ENCODE measurements around the gene FAM118A.
"Not testable (repeated sequence)": the region's sequence is repeated elsewhere in the genome, so short reads cannot be mapped to it uniquely, and the experiment has no call there.

FAM118A gene

DNA sequence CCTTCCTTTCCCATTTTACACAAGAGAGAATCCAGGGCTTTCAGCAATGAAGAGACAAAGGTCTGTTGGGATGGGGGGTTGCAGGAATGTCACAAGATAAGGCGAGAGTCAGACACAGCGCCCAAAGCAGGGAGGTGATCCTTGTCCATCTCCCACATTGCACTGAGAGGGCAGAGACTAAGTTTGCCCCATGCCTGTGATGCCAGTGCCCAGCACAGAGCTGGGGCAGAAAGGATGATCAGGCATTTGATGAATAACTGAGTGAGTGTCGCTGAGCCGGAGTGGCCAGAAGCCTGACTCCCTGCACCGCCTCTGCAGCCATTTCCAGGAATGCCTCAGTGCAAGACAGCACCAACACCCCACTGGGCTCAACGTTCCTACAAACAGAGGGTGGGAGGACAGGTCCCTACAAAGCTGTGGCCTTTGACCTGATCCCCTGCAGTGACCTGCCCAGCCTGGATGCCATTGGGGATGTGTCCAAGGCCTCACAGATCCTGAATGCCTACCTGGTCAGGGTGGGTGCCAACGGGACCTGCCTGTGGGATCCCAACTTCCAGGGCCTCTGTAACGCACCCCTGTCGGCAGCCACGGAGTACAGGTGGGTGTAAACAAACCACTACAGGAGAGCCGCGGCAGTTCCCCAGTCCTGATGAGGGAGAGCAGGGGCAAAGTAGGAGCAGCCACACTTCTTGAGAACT is 22.7 kb upstream of the FAM118A start:
- Histone ChIP-seq H3K4me1 (ENCODE audit: control insufficient read depth, insufficient read depth, low read length) (peaks cover 16% of the 10 kb centered on the region), H3K9me3 (ENCODE audit: control insufficient read depth, low read length) (no peaks in the 10 kb centered on the region), H3K36me3 (ENCODE audit: control insufficient read depth, insufficient read depth, low read length) (no peaks in the 10 kb centered on the region), H3K9ac (ENCODE audit: low read length) (no peak overlapping the region), H3K4me3 (ENCODE audit: low read length) (no peak overlapping the region), H3K27me3 (ENCODE audit: control insufficient read depth, insufficient read depth, low read length) (peaks cover 8% of the 10 kb centered on the region)

DNA sequence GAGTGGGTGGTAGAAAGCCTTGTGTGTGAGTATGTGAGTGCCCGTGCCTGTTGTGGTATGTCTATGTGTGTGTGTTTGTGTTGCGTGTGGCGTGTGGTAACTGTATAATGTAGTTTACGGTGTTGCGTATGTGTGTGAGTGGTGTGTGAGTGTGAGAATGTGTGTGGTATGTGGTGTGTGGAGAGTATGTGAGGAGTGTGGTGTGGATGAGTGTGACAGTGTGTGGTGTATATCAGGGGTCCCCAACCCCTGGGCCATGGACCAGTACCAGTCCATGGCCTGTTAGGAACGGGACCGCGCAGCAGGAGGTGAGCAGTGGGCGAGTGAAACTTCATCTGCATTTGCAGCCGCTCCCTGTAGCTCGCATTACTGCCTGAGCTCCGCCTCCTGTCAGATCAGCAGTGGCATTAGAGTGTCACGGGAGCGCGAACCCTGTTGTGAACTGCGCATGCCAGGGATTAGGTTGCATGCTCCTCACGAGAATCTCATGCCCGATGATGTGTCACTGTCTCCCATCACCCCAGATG is 19.3 kb upstream of the FAM118A start:
- Histone ChIP-seq H3K4me1 (ENCODE audit: control insufficient read depth, insufficient read depth, low read length) (peaks cover 6% of the 10 kb centered on the region), H3K36me3 (ENCODE audit: control insufficient read depth, insufficient read depth, low read length) (no peaks in the 10 kb centered on the region), H3K27me3 (ENCODE audit: control insufficient read depth, insufficient read depth, low read length) (peaks cover 3% of the 10 kb centered on the region), H3K4me3 (ENCODE audit: low read length) (no peak overlapping the region), H3K9ac (ENCODE audit: low read length) (no peak overlapping the region), H3K9me3 (ENCODE audit: control insufficient read depth, low read length) (no peaks in the 10 kb centered on the region)

DNA sequence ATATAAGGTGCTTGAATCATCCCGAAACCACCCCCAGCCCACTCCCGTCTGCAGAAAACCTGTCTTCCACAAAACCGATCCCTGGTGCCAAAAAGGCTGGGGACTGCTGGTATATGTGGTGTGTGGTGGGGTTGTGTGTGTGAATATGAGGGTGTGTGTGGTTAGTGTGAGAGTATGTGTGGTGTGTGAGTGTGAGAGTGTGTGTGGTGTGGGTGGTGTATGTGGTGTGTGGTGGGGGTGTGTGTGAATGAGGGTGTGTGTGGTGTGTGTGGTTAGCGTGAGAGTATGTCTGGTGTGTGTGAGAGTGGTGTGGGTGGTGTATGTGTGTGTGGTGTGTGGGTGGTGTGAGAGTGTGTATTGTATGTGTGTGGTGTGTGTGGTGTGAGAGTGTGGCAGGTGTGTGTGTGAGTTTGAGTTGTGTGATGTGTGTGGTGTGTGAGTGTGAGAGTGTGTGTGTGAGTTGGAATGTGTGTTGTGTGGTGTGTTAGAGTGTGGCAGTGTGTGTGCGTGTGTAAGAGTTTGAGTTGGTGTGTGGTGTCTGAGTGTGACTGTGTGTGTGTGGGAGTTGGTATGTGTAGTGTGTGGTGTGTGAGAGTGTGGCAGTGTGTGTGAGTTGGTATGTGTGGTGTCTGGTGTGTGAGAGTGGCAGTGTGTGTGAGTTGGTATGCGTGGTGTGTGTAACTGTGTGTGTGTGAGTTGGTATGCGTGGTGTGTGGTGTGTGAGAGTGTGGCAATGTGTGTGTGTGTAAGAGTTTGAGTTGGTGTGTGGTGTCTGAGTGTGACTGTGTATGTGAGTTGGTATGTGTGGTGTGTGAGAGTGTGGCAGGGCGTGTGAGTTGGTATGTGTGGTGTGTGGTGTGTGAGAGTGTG is 18.4 kb upstream of the FAM118A start:
- H3K4me3 ChIP-seq (ENCODE audit: low read length) = no peak overlapping the region
- peaks cover 6% of the 10 kb centered on the region for H3K4me1 ChIP-seq (ENCODE audit: control insufficient read depth, insufficient read depth, low read length)

DNA sequence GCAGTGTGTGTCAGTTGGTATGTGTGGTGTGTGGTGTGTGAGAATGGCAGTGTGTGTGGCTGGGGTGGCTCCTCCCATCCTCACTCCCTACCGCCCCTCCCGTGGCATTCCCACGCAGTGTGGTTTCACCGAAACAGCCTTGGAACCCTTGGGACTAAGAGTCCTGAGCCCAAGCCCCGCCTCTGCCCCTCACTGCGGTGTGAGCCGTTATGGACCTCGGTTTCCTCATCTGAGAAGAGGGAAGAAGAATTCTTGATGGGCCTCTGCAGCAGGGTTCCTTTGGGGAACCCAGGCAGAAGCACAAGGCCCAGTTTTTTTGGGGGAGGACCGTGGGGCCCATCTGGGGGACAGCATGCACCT is 17.8 kb upstream of the FAM118A start:
- Histone ChIP-seq H3K36me3 (ENCODE audit: control insufficient read depth, insufficient read depth, low read length) (no peaks in the 10 kb centered on the region), H3K9ac (ENCODE audit: low read length) (no peak overlapping the region), H3K4me3 (ENCODE audit: low read length) (no peak overlapping the region), H3K4me1 (ENCODE audit: control insufficient read depth, insufficient read depth, low read length) (peaks cover 6% of the 10 kb centered on the region), H3K9me3 (ENCODE audit: control insufficient read depth, low read length) (no peaks in the 10 kb centered on the region), H3K27me3 (ENCODE audit: control insufficient read depth, insufficient read depth, low read length) (no peaks in the 10 kb centered on the region)

More for the DNA sequence above, 18.4 kb upstream of the FAM118A start:
- H3K27me3 ChIP-seq (ENCODE audit: control insufficient read depth, insufficient read depth, low read length) = no peaks in the 10 kb centered on the region
- no peaks in the 10 kb centered on the region for H3K9me3 ChIP-seq (ENCODE audit: control insufficient read depth, low read length)
- H3K9ac ChIP-seq (ENCODE audit: low read length) = no peak overlapping the region
- H3K36me3 ChIP-seq (ENCODE audit: control insufficient read depth, insufficient read depth, low read length) = no peaks in the 10 kb centered on the region

DNA sequence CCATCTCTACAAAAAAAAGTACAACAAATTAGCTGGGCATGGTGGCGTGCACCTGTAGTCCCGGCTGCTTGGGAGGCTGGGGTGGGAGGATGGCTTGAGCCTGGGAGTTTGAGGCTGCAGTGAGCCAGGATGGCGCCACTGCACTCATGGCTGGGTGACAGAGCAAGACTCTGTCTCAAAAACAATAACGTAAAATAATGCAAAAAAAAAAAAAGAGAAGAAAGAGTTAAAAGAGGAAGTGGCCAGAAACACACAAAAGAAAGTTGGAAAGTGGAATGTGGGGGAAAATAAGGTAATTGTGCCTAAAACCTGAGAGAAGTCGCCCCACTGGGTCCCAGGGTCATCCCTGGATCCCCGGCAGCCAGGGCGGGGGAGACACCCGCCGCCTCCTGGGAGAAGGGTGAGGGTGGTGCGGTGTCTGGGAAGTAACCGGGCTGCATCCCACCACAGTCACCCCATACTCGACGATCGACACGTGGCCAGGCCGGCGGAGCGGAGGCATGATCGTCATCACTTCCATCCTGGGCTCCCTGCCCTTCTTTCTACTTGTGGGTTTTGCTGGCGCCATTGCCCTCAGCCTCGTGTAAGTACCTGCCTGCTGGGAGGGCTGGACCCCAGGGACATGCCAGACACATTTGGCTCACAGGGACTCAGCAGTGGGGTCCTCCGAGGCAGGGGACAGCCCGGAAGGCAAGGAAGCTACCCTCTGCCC is 16.8 kb upstream of the FAM118A start:
- no peaks in the 10 kb centered on the region for H3K9me3 ChIP-seq (ENCODE audit: control insufficient read depth, low read length)
- H3K9ac ChIP-seq (ENCODE audit: low read length) = no peak overlapping the region

DNA sequence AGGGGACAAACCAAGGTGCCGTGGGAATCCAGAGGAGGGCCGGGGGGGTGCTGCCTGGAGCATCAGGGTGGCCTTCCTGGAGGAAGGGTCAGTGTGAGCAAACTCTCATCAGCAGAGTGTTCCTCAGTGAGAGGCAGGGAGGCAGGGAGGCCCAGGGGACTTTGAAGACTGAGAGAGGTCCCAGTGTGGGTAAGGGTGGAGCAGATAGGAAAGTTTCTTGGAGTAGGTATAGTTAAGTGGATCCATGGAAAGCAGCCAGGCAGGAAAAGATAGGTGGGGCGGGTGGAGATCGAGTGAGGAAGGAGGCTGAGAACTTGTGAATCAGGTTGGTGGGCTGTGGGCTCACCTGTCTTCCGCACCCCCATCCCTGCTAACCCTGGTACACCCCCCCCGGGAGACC is 15.7 kb upstream of the FAM118A start:
- Histone ChIP-seq H3K27me3 (ENCODE audit: control insufficient read depth, insufficient read depth, low read length) (no peaks in the 10 kb centered on the region), H3K4me3 (ENCODE audit: low read length) (no peak overlapping the region), H3K4me1 (ENCODE audit: control insufficient read depth, insufficient read depth, low read length) (peaks cover 6% of the 10 kb centered on the region), H3K36me3 (ENCODE audit: control insufficient read depth, insufficient read depth, low read length) (no peaks in the 10 kb centered on the region), H3K9ac (ENCODE audit: low read length) (no peak overlapping the region), H3K9me3 (ENCODE audit: control insufficient read depth, low read length) (no peaks in the 10 kb centered on the region)

More for the DNA sequence above, 16.8 kb upstream of the FAM118A start:
- Histone ChIP-seq H3K4me3 (ENCODE audit: low read length) (no peak overlapping the region), H3K4me1 (ENCODE audit: control insufficient read depth, insufficient read depth, low read length) (peaks cover 6% of the 10 kb centered on the region), H3K27me3 (ENCODE audit: control insufficient read depth, insufficient read depth, low read length) (no peaks in the 10 kb centered on the region), H3K36me3 (ENCODE audit: control insufficient read depth, insufficient read depth, low read length) (no peaks in the 10 kb centered on the region)

DNA sequence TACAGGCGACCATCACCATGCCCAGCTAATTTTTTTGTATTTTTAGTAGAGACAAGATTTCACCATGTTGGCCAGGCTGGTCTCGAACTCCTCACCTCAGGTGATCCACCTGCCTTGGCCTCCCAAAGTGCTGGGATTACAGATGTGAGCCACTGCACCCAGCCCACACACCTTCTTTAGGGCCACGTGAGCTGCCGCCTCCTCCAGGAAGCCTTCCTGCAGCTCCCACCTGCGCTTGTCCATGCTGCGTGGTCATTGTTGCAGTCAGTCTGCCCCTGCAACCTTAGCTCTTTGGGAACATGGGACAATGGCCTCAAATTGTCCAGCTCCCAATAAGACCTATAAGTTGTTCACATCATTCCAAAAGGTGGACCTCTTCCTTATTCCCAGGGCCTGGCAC is 14.7 kb upstream of the FAM118A start:
- not testable (repeated sequence) for H3K9me3 ChIP-seq (ENCODE audit: control insufficient read depth, low read length); H3K9ac ChIP-seq (ENCODE audit: low read length); H3K27me3 ChIP-seq (ENCODE audit: control insufficient read depth, insufficient read depth, low read length); H3K36me3 ChIP-seq (ENCODE audit: control insufficient read depth, insufficient read depth, low read length); H3K4me3 ChIP-seq (ENCODE audit: low read length); H3K4me1 ChIP-seq (ENCODE audit: control insufficient read depth, insufficient read depth, low read length)

DNA sequence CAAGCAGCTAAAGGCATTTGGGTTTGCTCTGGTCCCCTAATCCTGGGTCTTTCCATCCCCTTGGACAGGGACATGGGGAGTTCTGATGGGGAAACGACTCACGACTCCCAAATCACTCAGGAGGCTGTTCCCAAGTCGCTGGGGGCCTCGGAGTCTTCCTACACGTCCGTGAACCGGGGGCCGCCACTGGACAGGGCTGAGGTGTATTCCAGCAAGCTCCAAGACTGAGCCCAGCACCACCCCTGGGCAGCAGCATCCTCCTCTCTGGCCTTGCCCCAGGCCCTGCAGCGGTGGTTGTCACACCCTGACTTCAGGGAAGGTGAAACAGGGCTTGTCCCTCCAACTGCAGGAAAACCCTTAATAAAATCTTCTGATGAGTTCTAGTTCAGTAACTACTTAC is 14.2 kb upstream of the FAM118A start:
- Histone ChIP-seq H3K4me3 (ENCODE audit: low read length) (no peak overlapping the region), H3K9me3 (ENCODE audit: control insufficient read depth, low read length) (no peaks in the 10 kb centered on the region), H3K4me1 (ENCODE audit: control insufficient read depth, insufficient read depth, low read length) (peaks cover 3% of the 10 kb centered on the region), H3K36me3 (ENCODE audit: control insufficient read depth, insufficient read depth, low read length) (no peaks in the 10 kb centered on the region), H3K9ac (ENCODE audit: low read length) (no peak overlapping the region), H3K27me3 (ENCODE audit: control insufficient read depth, insufficient read depth, low read length) (no peaks in the 10 kb centered on the region)

DNA sequence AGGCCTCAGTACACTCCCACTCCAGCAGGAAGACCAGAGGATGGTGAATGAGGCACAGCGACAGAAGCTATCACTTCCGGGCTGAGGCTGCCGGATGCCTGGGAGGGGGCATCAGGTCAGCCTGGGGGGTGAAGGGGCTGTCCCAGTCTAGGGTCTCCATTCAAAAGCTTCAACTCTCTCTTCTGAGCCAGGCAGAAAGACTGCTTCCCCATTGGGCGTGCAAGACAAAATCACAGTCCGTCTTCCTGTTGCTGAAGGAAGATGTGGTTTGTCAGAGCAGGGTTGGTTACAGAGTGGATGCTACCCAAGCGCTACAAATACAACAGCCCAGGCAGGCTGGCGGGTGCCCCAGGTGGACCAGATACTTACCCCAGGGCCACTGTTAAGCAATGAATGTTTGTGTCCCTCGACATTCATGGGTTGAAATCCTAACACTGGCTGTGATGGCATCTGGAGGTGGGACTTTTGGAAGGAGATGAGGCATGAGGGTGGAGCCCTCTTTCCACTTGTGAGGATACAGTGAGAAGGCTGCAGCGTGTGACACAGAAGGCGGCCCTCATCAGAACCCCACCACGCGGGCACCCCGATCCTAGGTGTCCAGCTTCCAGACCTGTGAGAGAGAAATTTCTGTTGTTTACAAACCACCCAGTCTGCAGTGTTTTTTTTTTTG is 13.0 kb upstream of the FAM118A start:
- Histone ChIP-seq H3K4me3 (ENCODE audit: low read length) (no peak overlapping the region), H3K27me3 (ENCODE audit: control insufficient read depth, insufficient read depth, low read length) (no peaks in the 10 kb centered on the region), H3K9ac (ENCODE audit: low read length) (no peak overlapping the region), H3K9me3 (ENCODE audit: control insufficient read depth, low read length) (no peaks in the 10 kb centered on the region), H3K4me1 (ENCODE audit: control insufficient read depth, insufficient read depth, low read length) (no peaks in the 10 kb centered on the region), H3K36me3 (ENCODE audit: control insufficient read depth, insufficient read depth, low read length) (no peaks in the 10 kb centered on the region)

DNA sequence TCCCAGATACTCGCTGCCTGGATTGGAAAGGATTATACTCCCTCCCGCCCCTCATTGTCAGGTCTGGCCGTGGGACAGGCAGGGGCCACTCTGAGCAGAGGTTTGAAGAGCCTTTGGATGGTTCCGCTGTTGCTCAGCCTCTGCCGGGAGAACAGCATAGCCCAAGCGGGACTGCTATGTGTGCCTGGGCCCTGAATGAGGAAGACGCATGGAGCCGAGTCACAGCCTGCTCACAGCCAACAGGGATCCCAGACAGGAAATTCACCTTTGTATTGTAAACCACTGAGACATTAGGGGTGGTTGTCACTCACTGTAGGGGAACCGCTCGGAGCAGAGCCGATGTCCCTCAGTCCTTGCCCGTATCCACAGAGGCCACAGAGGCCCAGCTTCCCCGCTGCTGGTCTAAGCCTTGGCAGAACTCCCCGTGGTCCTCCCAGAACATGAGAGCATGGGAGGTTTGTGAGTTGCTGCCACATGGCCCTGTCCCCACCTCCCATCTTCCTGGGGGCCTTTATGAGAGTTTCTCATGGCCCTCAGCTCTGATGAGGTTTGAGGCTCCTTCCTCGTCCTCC is 10.7 kb upstream of the FAM118A start:
- Histone ChIP-seq H3K27me3 (ENCODE audit: control insufficient read depth, insufficient read depth, low read length) (no peaks in the 10 kb centered on the region), H3K4me1 (ENCODE audit: control insufficient read depth, insufficient read depth, low read length) (no peaks in the 10 kb centered on the region), H3K4me3 (ENCODE audit: low read length) (no peak overlapping the region), H3K9me3 (ENCODE audit: control insufficient read depth, low read length) (no peaks in the 10 kb centered on the region), H3K36me3 (ENCODE audit: control insufficient read depth, insufficient read depth, low read length) (no peaks in the 10 kb centered on the region), H3K9ac (ENCODE audit: low read length) (no peak overlapping the region)

DNA sequence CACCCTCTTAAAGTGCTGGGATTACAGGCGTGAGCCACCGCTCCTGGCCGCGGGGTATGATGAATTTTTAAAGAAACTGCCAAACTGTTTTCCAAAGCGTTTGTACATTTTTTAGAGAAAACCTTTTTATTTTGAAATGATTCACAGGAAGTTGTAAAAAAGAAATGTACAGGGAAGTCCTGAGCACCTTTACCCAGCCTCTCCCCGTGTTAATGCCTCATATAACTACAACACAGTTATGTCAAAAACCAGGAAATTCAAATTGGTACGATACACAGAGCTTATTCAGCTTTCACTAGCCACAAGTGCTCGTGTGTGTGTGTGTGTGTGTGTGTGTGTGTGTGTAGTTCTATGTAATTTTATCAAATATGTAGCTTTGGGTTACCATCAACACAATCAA is 7.0 kb upstream of the FAM118A start:
- H3K9me3 ChIP-seq (ENCODE audit: control insufficient read depth, low read length) = no peaks in the 10 kb centered on the region
- no peak overlapping the region for H3K4me3 ChIP-seq (ENCODE audit: low read length)
- H3K27me3 ChIP-seq (ENCODE audit: control insufficient read depth, insufficient read depth, low read length) = no peaks in the 10 kb centered on the region
- no peak overlapping the region for H3K9ac ChIP-seq (ENCODE audit: low read length)
- no peaks in the 10 kb centered on the region for H3K4me1 ChIP-seq (ENCODE audit: control insufficient read depth, insufficient read depth, low read length)
- no peaks in the 10 kb centered on the region for H3K36me3 ChIP-seq (ENCODE audit: control insufficient read depth, insufficient read depth, low read length)

Measured in mucosa of stomach (tissue), 1 donor.